ENCODE results near the gene PET117.
"Not testable (repeated sequence)": the region's sequence is repeated elsewhere in the genome, so short reads cannot be mapped to it uniquely, and the experiment has no call there.

The PET117 gene

GRCh38 chr20:18137412-18138265 lies at the start of gene PET117, which contains the start of gene KAT14:
Gene PET117 (plus strand): TSS chr20:18137863. CDS start chr20:18137956, 93 bp downstream.
Gene KAT14 (plus strand): TSS chr20:18137863. CDS start chr20:18142661, 4,798 bp downstream.
- DNase-seq (ENCODE audit: low spot score) = peak; percentile 96

GRCh38 chr20:18088298-18088697 lies 49.4 kb upstream of the PET117 start:
- DNase-seq (ENCODE audit: low spot score) = not testable (repeated sequence)

DNA sequence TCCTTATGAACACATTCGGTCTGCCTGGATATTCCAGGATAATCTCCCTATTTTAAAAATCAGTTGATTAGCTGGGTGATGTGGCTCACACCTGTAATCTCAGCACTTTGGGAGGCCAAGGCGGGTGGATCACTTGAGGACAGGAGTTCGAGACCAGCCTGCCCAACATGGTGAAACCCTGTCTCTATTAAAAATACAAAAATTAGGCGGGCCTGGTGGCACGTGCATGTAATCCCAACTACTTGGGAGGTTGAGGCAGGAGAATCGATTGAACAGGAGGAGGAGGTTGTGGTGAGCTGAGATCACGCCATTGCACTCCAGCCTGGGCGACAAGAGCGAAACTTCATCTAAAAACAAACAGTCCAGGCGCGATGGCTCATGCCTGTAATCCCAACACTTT lies 48.8 kb upstream of the PET117 start:
- DNase-seq (ENCODE audit: low spot score) = not testable (repeated sequence)

- DNase-seq (ENCODE audit: low spot score) = no peak
Observed at GRCh38 chr20:18090044-18090443, 47.6 kb upstream of the PET117 start.

GRCh38 chr20:18090477-18090876 lies 47.2 kb upstream of the PET117 start:
- DNase-seq (ENCODE audit: low spot score) = no peak

DNA sequence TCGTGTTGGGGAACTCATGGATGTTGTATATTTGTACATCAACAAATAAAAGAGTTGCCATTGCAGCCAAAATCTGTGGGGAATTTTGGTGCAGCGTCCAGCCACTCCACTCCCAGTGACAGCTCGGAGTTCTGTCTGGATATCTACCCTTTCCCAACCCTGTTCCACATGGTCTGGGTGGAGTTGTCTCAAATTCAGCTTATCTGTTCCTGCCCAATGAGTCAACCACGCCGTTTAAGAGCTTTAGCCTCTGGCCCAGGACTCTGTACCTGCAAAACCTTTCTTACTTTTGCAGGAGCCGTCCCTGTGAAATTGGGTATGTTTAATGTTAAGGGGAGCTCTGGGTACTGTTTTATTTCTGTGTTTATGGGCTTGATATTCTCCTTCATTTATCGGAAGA lies 46.0 kb upstream of the PET117 start:
- no peak for DNase-seq (ENCODE audit: low spot score)

DNA sequence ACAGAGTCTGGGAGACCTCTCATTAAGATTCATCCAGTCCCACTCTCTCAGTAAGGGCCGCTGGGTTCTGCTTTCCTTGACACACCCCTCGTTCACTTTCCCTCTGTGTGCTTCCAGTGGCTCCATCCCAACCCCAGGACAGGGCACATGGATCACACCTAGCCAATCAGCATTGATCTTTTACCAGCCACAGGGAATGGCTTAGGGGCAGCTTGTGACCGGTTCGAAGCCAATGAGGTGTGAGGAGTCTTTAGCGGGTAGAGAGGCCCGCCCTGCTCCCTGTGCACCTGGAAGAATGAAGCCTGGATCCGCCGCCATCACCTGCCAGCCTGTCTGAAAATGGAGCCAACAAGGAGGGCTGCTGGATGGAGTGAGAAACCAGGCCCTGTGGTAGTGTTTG lies 44.8 kb upstream of the PET117 start:
- DNase-seq (ENCODE audit: low spot score) = no peak

DNA sequence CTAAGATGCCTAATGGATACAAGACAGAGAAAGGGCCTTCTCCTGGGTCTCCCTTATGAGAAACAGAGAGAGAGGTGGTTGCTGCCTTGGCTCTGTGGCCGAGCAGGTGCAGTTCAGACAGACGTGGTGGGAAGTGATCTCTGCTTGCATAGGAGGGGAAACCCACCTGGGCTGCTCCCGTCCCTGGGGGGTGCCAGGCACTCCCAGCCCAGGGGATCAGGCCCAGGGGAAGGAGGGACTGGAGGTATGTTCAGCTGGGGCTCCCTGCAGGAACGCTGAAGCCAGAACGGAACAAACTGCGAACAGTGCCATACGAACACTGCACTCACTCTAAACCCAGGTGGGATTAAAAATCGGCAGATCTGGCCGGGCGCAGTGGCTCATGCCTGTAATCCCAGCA lies 44.3 kb upstream of the PET117 start:
- no peak for DNase-seq (ENCODE audit: low spot score)

GRCh38 chr20:18094191-18094590 lies 43.5 kb upstream of the PET117 start:
- DNase-seq (ENCODE audit: low spot score) = no peak

GRCh38 chr20:18100569-18100968 lies 37.1 kb upstream of the PET117 start:
- DNase-seq (ENCODE audit: low spot score) = not testable (repeated sequence)

GRCh38 chr20:18101125-18101810 lies 36.4 kb upstream of the PET117 start:
- no peak for DNase-seq (ENCODE audit: low spot score)

- no peak for DNase-seq (ENCODE audit: low spot score)
Observed at GRCh38 chr20:18103497-18103896, 34.2 kb upstream of the PET117 start.

GRCh38 chr20:18108326-18108725 lies 29.3 kb upstream of the PET117 start:
- DNase-seq (ENCODE audit: low spot score) = no peak

- not testable (repeated sequence) for DNase-seq (ENCODE audit: low spot score)
Observed at GRCh38 chr20:18128574-18128973, 9.1 kb upstream of the PET117 start.

DNA sequence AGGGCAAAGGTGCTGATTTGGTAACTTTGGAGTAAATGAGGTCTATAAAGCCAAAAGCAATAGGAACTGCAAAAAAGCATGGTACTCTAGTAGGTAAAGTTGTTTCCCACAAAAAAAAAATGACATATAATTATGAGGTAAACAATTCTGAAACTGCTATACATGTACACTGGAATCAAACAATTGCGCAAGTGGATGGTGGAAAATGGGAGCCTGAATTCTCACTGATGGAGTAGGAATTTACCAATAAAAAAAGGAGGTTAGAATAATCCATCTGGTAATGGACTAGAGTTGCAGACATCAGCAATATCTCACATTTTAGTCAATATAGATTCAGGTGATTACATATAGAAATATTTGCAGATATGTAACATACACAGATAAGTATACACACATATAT lies 5.0 kb upstream of the PET117 start:
- DNase-seq (ENCODE audit: low spot score) = no peak

- DNase-seq (ENCODE audit: low spot score) = no peak
Observed at GRCh38 chr20:18133962-18134361, 3.7 kb upstream of the PET117 start.

GRCh38 chr20:18138266-18138582 lies 561 bp downstream of the PET117 start:
- DNase-seq (ENCODE audit: low spot score) = no peak

DNA sequence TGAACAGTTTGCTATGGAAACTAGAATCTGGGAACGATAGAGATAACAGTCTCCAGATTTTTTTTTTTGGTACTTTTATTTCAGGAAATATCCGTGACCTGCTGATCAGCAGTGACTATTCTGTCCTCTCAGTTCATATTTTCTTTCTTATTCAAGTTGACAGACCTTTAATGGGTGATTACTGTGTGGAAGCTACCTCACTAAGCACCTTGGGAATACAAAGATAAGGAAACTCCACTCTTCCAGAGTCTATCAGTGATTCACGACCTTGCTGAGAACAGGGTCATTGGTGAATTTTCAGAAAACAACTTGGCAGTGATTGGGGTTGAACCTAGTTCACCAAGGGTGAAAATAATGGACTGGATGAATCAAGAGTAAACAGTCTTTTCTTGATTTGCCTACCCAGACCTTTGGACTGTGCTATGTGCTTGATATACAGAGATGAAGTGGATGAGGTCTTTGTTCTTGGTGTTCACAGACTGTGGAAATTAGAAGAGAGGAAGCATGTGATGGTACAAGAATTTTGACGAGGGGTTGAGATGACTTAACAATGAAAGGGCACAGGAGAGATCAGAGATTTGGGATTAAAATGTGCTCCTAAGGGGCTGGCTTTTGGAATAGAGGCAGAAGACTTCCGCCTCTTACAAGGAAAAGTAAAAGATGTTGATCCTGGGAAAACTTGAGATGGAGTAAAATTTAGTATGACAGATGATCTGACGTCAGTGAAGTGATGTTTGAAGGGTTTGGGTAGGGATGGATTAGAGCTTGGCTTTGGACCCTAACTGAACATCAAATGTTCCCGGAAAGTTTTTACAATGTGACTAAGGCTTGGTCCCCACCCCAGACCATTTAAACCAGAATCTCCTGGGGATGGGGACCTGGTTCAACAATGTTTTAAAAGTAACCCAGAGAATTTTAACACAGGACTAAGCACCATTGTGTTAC lies 1.2 kb downstream of the PET117 start:
- no peak for DNase-seq (ENCODE audit: low spot score)

DNA sequence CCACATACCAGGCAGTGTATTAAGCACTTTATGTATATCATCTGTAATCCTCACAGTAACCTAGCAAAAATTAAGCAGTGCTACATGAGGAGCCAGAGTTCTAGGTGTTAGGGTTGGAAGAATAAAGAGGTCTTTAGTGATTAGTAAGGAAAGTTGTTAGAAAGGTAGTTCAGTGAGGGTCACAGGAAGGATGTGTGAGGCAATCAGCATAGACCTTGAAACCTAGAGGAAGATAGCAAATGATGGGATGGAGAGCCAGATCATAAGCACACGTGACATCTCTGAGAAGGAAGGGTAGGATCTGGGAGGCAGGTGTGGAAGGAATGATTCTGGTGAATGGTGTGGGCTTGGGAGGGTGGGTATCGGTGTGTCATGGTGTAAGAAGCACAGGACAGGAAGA lies 2.2 kb downstream of the PET117 start:
- DNase-seq (ENCODE audit: low spot score) = no peak

DNA sequence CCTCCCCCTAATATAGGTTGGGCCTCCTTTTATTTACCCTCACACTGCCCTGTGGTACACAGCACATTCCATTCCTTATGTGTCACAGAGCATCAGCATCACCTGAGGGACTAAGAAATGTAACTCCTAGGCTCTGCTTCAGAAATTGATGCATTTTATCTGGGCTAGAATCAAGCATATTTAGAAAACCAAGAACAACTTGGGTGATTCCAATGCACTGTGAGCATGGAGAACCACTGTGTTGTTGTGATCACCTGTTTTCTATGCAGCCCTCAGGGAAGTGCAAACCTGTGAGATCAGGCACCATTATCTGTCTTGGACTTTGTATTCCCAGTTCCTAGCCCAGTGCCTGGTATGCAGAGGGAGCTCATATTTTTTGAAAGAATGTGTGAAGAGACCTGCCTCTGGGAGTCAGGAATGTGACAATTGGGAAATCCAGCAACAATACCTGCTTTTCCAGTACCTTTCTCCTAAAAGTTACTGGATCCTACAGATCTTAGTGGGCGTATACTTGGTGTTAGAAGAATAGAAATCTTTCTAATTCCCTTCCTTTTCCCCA lies 7.0 kb downstream of the PET117 start:
- DNase-seq (ENCODE audit: low spot score) = no peak

DNA sequence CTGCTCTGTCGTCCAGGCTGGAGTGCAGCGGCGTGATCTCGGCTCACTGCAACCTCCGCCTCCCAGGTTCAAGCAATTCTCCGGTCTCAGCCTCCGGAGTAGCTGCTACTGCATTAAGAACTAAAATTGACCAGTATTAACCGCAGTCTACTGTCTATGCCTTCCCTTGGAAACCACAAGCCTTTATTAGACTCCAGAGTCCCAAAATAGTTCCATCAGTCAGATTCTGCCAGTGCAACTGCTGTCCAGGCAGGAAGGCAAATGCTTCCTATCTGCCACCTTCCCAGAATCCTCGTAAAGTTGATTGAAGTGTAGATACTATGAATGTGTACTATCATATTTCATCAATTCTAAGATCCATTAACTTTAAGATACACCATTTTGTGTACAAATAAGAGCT lies 16.7 kb downstream of the PET117 start:
- DNase-seq (ENCODE audit: low spot score) = no peak

GRCh38 chr20:18156045-18156444 lies 18.4 kb downstream of the PET117 start:
- DNase-seq (ENCODE audit: low spot score) = no peak

Measured in AG20443 (cell line).